OCI-LY7 (cell line): Measurements from ENCODE around the gene PPM1F.

Source experiments
- CTCF ChIP-seq: fragments of 200-600 bp; sonication (generic); conservative IDR thresholded peaks from 2 replicates; pipeline ENCODE4 v1.5.1; 2014; ENCODE audit warnings: mild to moderate bottlenecking, antibody characterized with exemption, low read length, moderate library complexity, mixed read lengths
- EZH2phosphoT487 ChIP-seq: fragments of 200-600 bp; sonication (generic); IDR thresholded peaks from 2 replicates; pipeline ENCODE4 v1.6.1; 2018; ENCODE audit warnings: low read depth, borderline replicate concordance, mild to moderate bottlenecking, mixed run types, antibody characterized with exemption, low read length, moderate library complexity, mixed read lengths

- no peak for TF ChIP-seq CTCF
- TF ChIP-seq EZH2phosphoT487 = no peak
Measured at GRCh38 chr22:21921184-21921721, 31.4 kb downstream of the PPM1F start.
